ENCODE data around the gene AKT3.

AKT3 gene

DNA sequence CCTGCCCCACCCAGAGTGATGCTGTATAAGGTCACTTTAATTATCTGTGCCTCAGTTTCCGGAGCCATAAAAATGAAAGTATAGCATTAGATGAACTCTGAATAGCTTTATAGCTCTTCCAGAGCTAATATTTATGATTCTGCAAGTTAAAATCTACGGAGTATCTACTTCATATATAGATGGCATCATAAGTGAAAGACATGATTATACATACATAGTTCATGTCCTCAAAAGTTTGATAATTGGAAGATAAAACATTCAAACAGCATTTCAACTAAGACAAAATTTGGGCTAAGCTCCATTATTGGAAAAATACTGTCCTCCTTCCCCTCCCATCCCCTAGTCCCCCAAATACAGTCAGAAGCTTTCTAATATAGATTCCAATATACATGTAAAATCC, 4.2 kb downstream of the AKT3 start:
- no peak overlapping the region for H3K4me2 ChIP-seq (ENCODE audit: low read length)
- no peak overlapping the region for H3K27ac ChIP-seq (ENCODE audit: low read depth, low read length)
- no peaks in the 10 kb centered on the region for H3K79me2 ChIP-seq (ENCODE audit: control insufficient read depth, low read length)
- TF ChIP-seq EZH2phosphoT487 (IDR thresholded peaks at IDR 0.05; ENCODE audit: borderline replicate concordance, low read length): no peak
- TF ChIP-seq, protein P1, sequence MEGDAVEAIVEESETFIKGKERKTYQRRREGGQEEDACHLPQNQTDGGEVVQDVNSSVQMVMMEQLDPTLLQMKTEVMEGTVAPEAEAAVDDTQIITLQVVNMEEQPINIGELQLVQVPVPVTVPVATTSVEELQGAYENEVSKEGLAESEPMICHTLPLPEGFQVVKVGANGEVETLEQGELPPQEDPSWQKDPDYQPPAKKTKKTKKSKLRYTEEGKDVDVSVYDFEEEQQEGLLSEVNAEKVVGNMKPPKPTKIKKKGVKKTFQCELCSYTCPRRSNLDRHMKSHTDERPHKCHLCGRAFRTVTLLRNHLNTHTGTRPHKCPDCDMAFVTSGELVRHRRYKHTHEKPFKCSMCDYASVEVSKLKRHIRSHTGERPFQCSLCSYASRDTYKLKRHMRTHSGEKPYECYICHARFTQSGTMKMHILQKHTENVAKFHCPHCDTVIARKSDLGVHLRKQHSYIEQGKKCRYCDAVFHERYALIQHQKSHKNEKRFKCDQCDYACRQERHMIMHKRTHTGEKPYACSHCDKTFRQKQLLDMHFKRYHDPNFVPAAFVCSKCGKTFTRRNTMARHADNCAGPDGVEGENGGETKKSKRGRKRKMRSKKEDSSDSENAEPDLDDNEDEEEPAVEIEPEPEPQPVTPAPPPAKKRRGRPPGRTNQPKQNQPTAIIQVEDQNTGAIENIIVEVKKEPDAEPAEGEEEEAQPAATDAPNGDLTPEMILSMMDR (IDR thresholded peaks at IDR 0.05; ENCODE audit: low read depth, low read length, poor library complexity, severe bottlenecking): no peak
- no peak overlapping the region for H3K4me3 ChIP-seq (ENCODE audit: low read length)
- H3K9me2 ChIP-seq (replicated peaks; ENCODE audit: control insufficient read depth, low read length): no peaks in the 10 kb centered on the region
- peaks cover 32% of the 10 kb centered on the region for H3K27me3 ChIP-seq (ENCODE audit: control insufficient read depth, low read length)
- no peaks in the 10 kb centered on the region for H3K9me3 ChIP-seq (ENCODE audit: control insufficient read depth, insufficient read depth, low read length)
- no peaks in the 10 kb centered on the region for H3K36me3 ChIP-seq (ENCODE audit: control insufficient read depth, low read length)
- no peaks in the 10 kb centered on the region for H4K20me1 ChIP-seq (ENCODE audit: control insufficient read depth, insufficient read depth, low read depth, low read length)
- H3F3A ChIP-seq (ENCODE audit: control insufficient read depth, insufficient read depth): no peaks in the 10 kb centered on the region
- H3K4me1 ChIP-seq (ENCODE audit: control insufficient read depth, low read length): peaks cover 4% of the 10 kb centered on the region

DNA sequence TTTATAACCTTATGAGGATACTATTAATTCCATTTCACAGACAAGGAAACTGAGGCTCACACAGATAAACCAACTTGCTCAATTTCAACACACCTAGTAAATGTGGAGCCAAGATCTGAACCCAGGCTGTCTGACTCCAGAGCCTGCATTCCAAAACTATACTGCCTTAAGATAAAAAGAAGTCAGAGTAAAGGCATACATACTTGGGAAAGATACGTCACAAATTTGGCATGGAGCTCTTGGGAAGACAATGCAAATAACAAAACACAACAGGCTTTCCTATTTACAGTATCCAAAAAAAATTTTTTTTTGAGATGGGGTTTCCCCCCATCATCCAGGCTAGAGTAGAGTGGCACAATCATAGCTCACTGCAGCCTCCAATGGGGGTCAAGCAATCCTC, 5.9 kb downstream of the AKT3 start:
- no peaks in the 10 kb centered on the region for H3K9me2 ChIP-seq (replicated peaks; ENCODE audit: control insufficient read depth, low read length)
- H3K79me2 ChIP-seq (ENCODE audit: control insufficient read depth, low read length): no peaks in the 10 kb centered on the region
- peaks cover 21% of the 10 kb centered on the region for H3K27me3 ChIP-seq (ENCODE audit: control insufficient read depth, low read length)
- H3K4me2 ChIP-seq (ENCODE audit: low read length): no peak overlapping the region
- H4K20me1 ChIP-seq (ENCODE audit: control insufficient read depth, insufficient read depth, low read depth, low read length): no peaks in the 10 kb centered on the region
- H3K27ac ChIP-seq (ENCODE audit: low read depth, low read length): no peak overlapping the region
- TF ChIP-seq EZH2phosphoT487 (IDR thresholded peaks at IDR 0.05; ENCODE audit: borderline replicate concordance, low read length): no peak
- TF ChIP-seq, protein P1 (IDR thresholded peaks at IDR 0.05; ENCODE audit: low read depth, low read length, poor library complexity, severe bottlenecking): no peak
- no peaks in the 10 kb centered on the region for H3K4me1 ChIP-seq (ENCODE audit: control insufficient read depth, low read length)
- no peak overlapping the region for H3K4me3 ChIP-seq (ENCODE audit: low read length)
- H3K36me3 ChIP-seq (ENCODE audit: control insufficient read depth, low read length): no peaks in the 10 kb centered on the region
- H3F3A ChIP-seq (ENCODE audit: control insufficient read depth, insufficient read depth): no peaks in the 10 kb centered on the region
- no peaks in the 10 kb centered on the region for H3K9me3 ChIP-seq (ENCODE audit: control insufficient read depth, insufficient read depth, low read length)

DNA sequence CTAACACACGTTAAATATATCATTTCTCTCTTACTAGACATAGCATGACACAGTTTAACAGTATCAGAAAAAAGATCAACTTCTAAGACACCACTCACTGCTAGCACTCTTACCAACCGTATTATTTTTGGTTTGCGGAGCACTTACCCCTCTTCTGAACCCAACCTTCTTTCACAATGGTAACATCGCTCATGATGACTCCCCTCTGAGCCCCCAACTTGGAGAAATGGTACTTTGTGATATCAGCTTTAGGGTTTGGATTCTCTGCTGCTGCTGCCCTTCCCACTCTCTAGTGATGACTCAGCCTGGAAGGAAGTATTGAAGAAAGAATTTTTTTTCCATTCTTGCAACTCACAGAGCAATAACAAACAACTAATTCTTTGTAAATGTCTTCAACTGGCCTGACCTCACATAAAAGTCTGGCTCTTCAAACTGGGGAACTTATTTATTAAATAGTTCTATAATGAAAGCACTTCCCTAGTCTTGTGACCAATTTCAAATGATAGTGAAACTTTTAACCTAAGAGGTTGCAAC, 7.0 kb downstream of the AKT3 start:
- no peak overlapping the region for H3K4me2 ChIP-seq (ENCODE audit: low read length)
- TF ChIP-seq, protein P1 (IDR thresholded peaks at IDR 0.05; ENCODE audit: low read depth, low read length, poor library complexity, severe bottlenecking): no peak
- no peak for TF ChIP-seq EZH2phosphoT487 (IDR thresholded peaks at IDR 0.05; ENCODE audit: borderline replicate concordance, low read length)
- H3F3A ChIP-seq (ENCODE audit: control insufficient read depth, insufficient read depth): no peaks in the 10 kb centered on the region
- no peaks in the 10 kb centered on the region for H3K79me2 ChIP-seq (ENCODE audit: control insufficient read depth, low read length)
- no peaks in the 10 kb centered on the region for H3K9me3 ChIP-seq (ENCODE audit: control insufficient read depth, insufficient read depth, low read length)
- H3K4me3 ChIP-seq (ENCODE audit: low read length): no peak overlapping the region
- H3K36me3 ChIP-seq (ENCODE audit: control insufficient read depth, low read length): no peaks in the 10 kb centered on the region
- H3K27ac ChIP-seq (ENCODE audit: low read depth, low read length): no peak overlapping the region
- H4K20me1 ChIP-seq (ENCODE audit: control insufficient read depth, insufficient read depth, low read depth, low read length): no peaks in the 10 kb centered on the region
- no peaks in the 10 kb centered on the region for H3K4me1 ChIP-seq (ENCODE audit: control insufficient read depth, low read length)
- no peaks in the 10 kb centered on the region for H3K9me2 ChIP-seq (replicated peaks; ENCODE audit: control insufficient read depth, low read length)
- peaks cover 11% of the 10 kb centered on the region for H3K27me3 ChIP-seq (ENCODE audit: control insufficient read depth, low read length)
